Breast epithelium (tissue), 3 donors: Measurements from ENCODE around the gene KIF1A.

Experiments
- POLR2A ChIP-seq: fragments of 450-650 bp; IDR thresholded peaks from one replicate; pipeline ENCODE4 v1.6.1; 2016; ENCODE audit warnings: antibody characterized with exemption, mild to moderate bottlenecking, moderate library complexity
- POLR2AphosphoS5 ChIP-seq, 3 donors: sonication (generic); formaldehyde crosslinking; IDR thresholded peaks; one replicate each; pipeline ENCODE4 v1.6.1; 2017; ENCODE audit warnings: antibody characterized with exemption in 3 of 3
- TF ChIP-seq, protein P1 (sequence below), 3 donors: fragments of 450-650 bp; IDR thresholded peaks; one replicate each; pipeline ENCODE4 v1.5.1; 2016 to 2017; ENCODE audit warnings: antibody characterized with exemption in 3 of 3, mild to moderate bottlenecking in 3 of 3, moderate library complexity in 3 of 3

- TF ChIP-seq, protein P1, sequence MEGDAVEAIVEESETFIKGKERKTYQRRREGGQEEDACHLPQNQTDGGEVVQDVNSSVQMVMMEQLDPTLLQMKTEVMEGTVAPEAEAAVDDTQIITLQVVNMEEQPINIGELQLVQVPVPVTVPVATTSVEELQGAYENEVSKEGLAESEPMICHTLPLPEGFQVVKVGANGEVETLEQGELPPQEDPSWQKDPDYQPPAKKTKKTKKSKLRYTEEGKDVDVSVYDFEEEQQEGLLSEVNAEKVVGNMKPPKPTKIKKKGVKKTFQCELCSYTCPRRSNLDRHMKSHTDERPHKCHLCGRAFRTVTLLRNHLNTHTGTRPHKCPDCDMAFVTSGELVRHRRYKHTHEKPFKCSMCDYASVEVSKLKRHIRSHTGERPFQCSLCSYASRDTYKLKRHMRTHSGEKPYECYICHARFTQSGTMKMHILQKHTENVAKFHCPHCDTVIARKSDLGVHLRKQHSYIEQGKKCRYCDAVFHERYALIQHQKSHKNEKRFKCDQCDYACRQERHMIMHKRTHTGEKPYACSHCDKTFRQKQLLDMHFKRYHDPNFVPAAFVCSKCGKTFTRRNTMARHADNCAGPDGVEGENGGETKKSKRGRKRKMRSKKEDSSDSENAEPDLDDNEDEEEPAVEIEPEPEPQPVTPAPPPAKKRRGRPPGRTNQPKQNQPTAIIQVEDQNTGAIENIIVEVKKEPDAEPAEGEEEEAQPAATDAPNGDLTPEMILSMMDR (IDR thresholded peaks at IDR 0.05), result no peak
- TF ChIP-seq POLR2AphosphoS5 (IDR thresholded peaks at IDR 0.05) (no peak), POLR2A (no peak)
Measured at GRCh38 chr2:240741091-240741490, 78.9 kb downstream of the KIF1A start.
